Sigmoid colon (tissue), 7 donors: ENCODE measurements around the gene KNDC1. TPM values are rescaled to one million over a fixed set of nuclear protein-coding genes. Genes with fewer than 3 reads are reported as not detected.

Experiments
- DNase-seq: peaks from one replicate; pipeline ENCODE4 v3.0.0-alpha.2; 2019
- H3K27ac ChIP-seq, 4 donors: fragments of 200-600 bp; sonication (generic); one replicate each; pipeline ENCODE4 v1.5.1; 2016 to 2019; ENCODE audit warnings: mild to moderate bottlenecking in 1 of 4
- H3K27me3 ChIP-seq, 3 donors: fragments of 200-600 bp; sonication (generic); one replicate each; pipeline ENCODE4 v1.5.1; 2019; ENCODE audit warnings: mild to moderate bottlenecking in 1 of 3
- H3K36me3 ChIP-seq, 4 donors: fragments of 200-600 bp; sonication (generic); one replicate each; pipeline ENCODE4 v1.5.1; 2016 to 2019
- H3K4me1 ChIP-seq, 4 donors: fragments of 200-600 bp; sonication (generic); one replicate each; pipeline ENCODE4 v1.5.1; 2017 to 2019
- H3K4me3 ChIP-seq, 4 donors: fragments of 200-600 bp; sonication (generic); one replicate each; pipeline ENCODE4 v1.5.1; 2017 to 2019; ENCODE audit warnings: mild to moderate bottlenecking in 2 of 4, moderate library complexity in 1 of 4
- H3K9me3 ChIP-seq, 4 donors: fragments of 200-600 bp in 3 of 4; sonication (generic) in 3 of 4; one replicate each; pipeline versions ENCODE4 v1.5.1 to v1.6.1; 2013 to 2019
- EP300 ChIP-seq, 4 donors: sonication (generic); formaldehyde crosslinking; IDR thresholded peaks; one replicate each; pipeline ENCODE4 v1.6.1; 2017; ENCODE audit warnings: antibody characterized with exemption in 4 of 4
- POLR2A ChIP-seq, 2 donors: fragments of 450-650 bp; IDR thresholded peaks; one replicate each; pipeline ENCODE4 v1.6.1; 2016; ENCODE audit warnings: antibody characterized with exemption in 2 of 2, mild to moderate bottlenecking in 2 of 2, moderate library complexity in 2 of 2
- POLR2AphosphoS5 ChIP-seq, 4 donors: sonication (generic); formaldehyde crosslinking; IDR thresholded peaks; one replicate each; pipeline ENCODE4 v1.6.1; 2017; ENCODE audit warnings: antibody characterized with exemption in 4 of 4
- WGBS, 2 donors: extraction: QIAGEN DNeasy Blood & Tissue Kit; methylation state at CpG; one replicate each; pipeline ENCODE4 v1.1.7; 2013; 5-methylcytosine and 5-hydroxymethylcytosine counted together
- intact Hi-C: fragments of 100-400 bp; cut with DNase I; formaldehyde crosslinking; loops from one replicate; pipeline ENCODE4 v1.15.1; 2023
- polyA plus RNA-seq, 3 donors: library from polyadenylated mRNA; stranded (reverse); fragments of 200-250 nt; gene quantifications; one replicate each; pipeline ENCODE4 v1.2.3, GENCODE V29; 2013
- total RNA-seq, 4 donors: library from RNA; depleted of rRNA; stranded (reverse); fragments of >200 nt; gene quantifications; one replicate each; pipeline ENCODE4 v1.1.0, GENCODE V29; 2016
- TF ChIP-seq, protein P1 (sequence below), 4 experiments: fragments of 450-650 bp in 3 of 4; fragments of 200-600 bp in 1 of 4; IDR thresholded peaks; one replicate each; pipeline ENCODE4 v1.5.1; 2016 to 2019; ENCODE audit warnings: antibody characterized with exemption in 4 of 4, mild to moderate bottlenecking in 3 of 4, moderate library complexity in 2 of 4
- donor health status: healthy with polysubstance abuse.
- donor health status: Bipolar disorder and iron deficiency.
- donor health status: healthy.

Gene KNDC1
- total and polyA plus RNA-seq, 7 donors, result under 0.01 to 1.9 (median 0.26) TPM; not detected in 1

DNA sequence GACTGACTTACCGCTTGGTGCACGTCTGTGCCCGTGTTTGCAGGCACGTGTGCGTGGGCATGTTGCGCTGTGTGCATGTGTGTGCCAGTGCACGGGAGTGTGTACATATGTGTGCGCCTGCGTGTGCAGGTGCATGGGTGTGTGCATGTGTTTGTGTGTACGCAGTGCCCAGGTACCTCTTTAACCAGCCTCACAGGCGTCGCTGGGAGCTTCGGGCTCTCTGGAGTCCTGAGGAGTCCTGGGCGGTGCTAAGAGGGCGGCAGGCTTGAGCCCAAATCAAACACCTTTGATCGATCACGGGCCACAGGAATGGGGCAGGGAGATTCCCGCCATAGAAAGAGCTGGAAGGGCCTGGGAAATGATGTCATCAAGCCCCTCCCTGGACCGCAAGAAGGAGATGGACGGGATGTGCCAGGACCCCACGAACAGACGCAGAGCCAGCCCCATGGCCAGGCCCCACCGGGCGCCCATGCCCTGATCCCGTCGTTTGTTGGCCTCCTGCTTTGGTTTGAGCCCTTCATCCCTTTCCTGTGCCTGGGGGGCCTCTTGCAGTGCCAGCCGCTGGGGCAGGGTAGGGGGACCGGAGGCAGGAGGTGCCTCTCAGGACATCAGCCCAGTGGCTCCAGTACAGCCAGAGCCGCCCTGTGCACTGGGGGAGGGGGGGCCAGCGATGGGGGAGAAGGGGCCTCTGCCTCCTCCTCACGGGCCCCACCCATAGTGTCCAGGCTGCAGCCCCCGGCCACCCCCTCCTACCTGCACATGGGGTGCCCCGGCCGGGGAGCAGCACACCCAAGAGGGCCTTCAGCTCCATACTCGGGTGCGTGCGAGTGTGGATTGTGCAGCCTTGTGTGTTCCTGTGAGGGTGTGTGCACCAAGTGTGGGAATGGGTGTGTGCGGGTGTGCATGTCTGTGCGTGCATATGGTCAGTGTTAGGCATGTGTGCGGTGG lies 5.8 kb downstream of the KNDC1 start:
- Histone ChIP-seq H3K9me3 (no peaks in the 10 kb centered on the region), H3K4me1 (peaks cover 0 to 12% (median 10%) of the 10 kb centered on the region in 4 donors), H3K4me3 (no peak overlapping the region), H3K36me3 (no peaks in the 10 kb centered on the region), H3K27me3 (peaks cover 0 to 65% (median 46%) of the 10 kb centered on the region in 3 donors), H3K27ac (no peak overlapping the region)
- DNase-seq, result peak; percentile 50
- intact Hi-C loops, result no loop called here
- TF ChIP-seq EP300 (IDR thresholded peaks at IDR 0.05), result no peak
- TF ChIP-seq, protein P1, sequence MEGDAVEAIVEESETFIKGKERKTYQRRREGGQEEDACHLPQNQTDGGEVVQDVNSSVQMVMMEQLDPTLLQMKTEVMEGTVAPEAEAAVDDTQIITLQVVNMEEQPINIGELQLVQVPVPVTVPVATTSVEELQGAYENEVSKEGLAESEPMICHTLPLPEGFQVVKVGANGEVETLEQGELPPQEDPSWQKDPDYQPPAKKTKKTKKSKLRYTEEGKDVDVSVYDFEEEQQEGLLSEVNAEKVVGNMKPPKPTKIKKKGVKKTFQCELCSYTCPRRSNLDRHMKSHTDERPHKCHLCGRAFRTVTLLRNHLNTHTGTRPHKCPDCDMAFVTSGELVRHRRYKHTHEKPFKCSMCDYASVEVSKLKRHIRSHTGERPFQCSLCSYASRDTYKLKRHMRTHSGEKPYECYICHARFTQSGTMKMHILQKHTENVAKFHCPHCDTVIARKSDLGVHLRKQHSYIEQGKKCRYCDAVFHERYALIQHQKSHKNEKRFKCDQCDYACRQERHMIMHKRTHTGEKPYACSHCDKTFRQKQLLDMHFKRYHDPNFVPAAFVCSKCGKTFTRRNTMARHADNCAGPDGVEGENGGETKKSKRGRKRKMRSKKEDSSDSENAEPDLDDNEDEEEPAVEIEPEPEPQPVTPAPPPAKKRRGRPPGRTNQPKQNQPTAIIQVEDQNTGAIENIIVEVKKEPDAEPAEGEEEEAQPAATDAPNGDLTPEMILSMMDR (IDR thresholded peaks at IDR 0.05), result no peak
- no peak for TF ChIP-seq POLR2AphosphoS5 (IDR thresholded peaks at IDR 0.05)
- TF ChIP-seq POLR2A (IDR thresholded peaks at IDR 0.05), result no peak
- 86 to 92% methylated on average over 40 of the region's 40 CpGs for WGBS, 2 donors

DNA sequence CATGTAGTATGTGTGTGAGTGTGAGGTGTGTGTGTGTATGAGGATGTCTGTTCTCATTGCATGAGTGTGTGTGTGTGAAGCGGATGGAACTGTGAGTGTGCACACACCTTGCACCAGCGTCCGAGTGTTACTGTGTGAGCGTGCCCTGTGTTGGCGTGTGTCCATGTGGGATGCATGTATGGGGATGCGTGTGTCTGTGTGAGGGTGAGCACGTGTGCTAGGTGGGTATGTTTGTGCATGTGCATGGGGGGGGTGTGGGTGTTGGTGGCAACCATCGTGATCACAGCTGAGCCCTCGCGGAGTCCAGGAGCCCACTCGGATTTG lies 6.4 kb downstream of the KNDC1 start:
- DNase-seq, result peak; percentile 43
- 94 to 95% methylated on average over 11 of the region's 11 CpGs for WGBS, 2 donors
- Histone ChIP-seq H3K27me3 (peaks cover 0 to 58% (median 39%) of the 10 kb centered on the region in 3 donors), H3K4me3 (no peak overlapping the region), H3K27ac (no peak overlapping the region), H3K36me3 (no peaks in the 10 kb centered on the region), H3K4me1 (peaks cover 0 to 5% (median 3%) of the 10 kb centered on the region in 4 donors), H3K9me3 (no peaks in the 10 kb centered on the region)
- intact Hi-C loops, result no loop called here
- TF ChIP-seq POLR2A (IDR thresholded peaks at IDR 0.05) (no peak), POLR2AphosphoS5 (IDR thresholded peaks at IDR 0.05) (no peak), EP300 (IDR thresholded peaks at IDR 0.05) (no peak)
- TF ChIP-seq, protein P1 (IDR thresholded peaks at IDR 0.05), result no peak

DNA sequence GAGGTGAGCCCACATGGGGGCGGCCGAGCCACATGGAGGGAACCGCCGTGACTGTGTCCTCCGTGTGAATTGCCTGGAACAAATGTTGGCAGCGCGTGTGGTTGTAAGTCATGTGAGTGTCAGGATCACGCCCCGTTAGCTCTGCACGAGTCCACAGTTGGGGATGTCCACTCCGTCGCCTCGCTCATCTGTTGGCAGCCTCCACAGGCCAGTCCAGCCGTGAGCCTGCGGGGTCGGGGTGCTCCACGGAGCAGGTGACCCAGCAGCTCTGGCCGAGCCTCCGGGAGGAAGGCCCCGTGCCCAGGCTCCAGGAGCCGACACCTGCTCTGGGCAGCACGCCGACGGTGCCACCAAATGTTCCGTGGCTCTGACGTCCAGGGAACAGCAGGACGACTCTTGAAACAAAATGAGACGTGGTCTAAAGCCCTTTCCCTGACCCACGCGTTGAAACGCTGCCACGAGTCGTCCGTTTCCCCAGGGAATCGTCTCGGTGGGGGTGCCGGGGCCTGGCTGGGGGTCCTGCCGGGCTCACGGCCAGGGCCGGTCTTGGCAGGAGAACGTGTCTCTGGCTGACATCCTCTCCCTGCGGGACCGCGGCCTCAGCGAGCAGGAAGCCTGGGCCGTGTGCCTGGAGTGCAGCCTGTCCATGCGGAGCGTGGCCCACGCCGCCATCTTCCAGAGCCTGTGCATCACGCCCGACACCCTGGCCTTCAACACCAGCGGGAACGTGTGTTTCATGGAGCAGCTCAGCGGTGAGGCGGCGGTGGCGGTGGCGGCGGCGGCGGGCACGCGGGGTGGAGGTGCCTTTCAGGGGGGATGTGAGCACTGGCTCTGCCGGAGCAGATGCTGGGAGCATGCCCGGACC lies 7.0 kb downstream of the KNDC1 start:
- Histone ChIP-seq H3K27me3 (peaks cover 0 to 52% (median 33%) of the 10 kb centered on the region in 3 donors), H3K36me3 (no peaks in the 10 kb centered on the region), H3K9me3 (no peaks in the 10 kb centered on the region), H3K4me3 (no peak overlapping the region), H3K27ac (no peak overlapping the region), H3K4me1 (no peaks in the 10 kb centered on the region)
- 88 to 93% methylated on average over 66 of the region's 66 CpGs for WGBS, 2 donors
- peak; percentile 53 for DNase-seq
- TF ChIP-seq EP300 (IDR thresholded peaks at IDR 0.05) (no peak), POLR2A (IDR thresholded peaks at IDR 0.05) (no peak), POLR2AphosphoS5 (IDR thresholded peaks at IDR 0.05) (no peak)
- TF ChIP-seq, protein P1 (IDR thresholded peaks at IDR 0.05), result no peak
- intact Hi-C loops, result no loop called here

DNA sequence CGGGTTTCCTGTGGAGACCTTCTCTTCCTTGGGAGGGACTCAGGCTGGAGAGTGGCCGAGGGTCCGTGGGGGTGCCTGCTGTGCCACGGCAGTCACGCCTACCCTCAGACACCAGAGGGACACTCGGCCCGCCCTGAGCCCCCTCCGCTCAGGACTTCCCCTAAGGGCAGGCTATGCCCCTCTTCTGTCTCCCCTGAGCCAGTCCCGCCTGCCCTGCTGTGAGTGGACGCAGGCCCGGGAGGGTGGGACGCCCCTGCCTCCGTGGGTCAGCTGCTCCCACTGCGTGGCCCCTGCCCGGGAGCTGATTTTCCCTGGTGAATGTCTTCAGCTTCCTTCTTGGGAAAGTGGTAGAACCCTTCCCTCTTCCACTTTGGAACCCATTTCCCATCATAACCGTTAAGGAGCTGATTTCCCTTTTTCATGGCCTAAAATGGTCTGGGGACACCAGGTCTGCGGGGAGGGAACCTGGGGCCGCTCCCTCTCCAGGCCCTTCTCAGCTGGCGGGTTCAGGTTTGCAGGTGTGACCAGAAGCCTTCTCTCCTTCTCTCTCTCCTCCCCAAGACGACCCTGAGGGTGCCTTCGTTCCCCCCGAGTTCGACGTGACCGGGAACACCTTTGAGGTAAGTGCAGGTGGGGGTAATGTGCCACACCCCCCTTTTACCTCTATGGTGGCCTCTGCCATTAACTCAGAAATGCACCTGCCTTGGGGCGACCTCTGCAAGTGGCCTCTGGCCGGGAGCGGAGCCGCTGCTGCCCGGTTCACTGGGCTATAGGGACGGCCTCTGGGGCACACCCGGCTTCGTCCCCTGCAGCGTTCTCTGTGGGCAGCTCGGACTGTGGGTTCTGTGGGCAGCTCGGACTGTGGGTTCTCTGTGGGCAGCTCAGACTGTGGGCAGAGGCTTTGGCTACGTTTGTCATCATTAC lies 7.9 kb downstream of the KNDC1 start:
- intact Hi-C loops, result no loop called here
- no peak overlapping the region for H3K4me3 ChIP-seq
- H3K36me3 ChIP-seq, result no peaks in the 10 kb centered on the region
- H3K9me3 ChIP-seq, result no peaks in the 10 kb centered on the region
- no peak overlapping the region for H3K27ac ChIP-seq
- H3K27me3 ChIP-seq, result peaks cover 0 to 43% (median 26%) of the 10 kb centered on the region in 3 donors
- TF ChIP-seq, protein P1 (IDR thresholded peaks at IDR 0.05), result no peak
- TF ChIP-seq POLR2A (IDR thresholded peaks at IDR 0.05) (no peak), POLR2AphosphoS5 (IDR thresholded peaks at IDR 0.05) (no peak), EP300 (IDR thresholded peaks at IDR 0.05) (no peak)
- DNase-seq, result peak; percentile 57
- WGBS, 2 donors, result 86 to 91% methylated on average over 37 of the region's 37 CpGs
- no peaks in the 10 kb centered on the region for H3K4me1 ChIP-seq
